PC-3 (cell line): ENCODE data around the gene RGS7. TPM values are rescaled to one million over a fixed set of nuclear protein-coding genes. Genes with fewer than 3 reads are reported as not detected.

ENCODE experiments used
- ATAC-seq: fragments of 200-7000 bp; cut with Tn5 transposase; 2 replicates; pipeline ENCODE4 v1.9.1; 2020; ENCODE audit warnings: mild to moderate bottlenecking, moderate library complexity
- BruUV-seq: library from RNA; stranded (reverse); fragments of 400-500 nt; replicated peaks from 2 replicates; lab custom pipeline; 2021; lab: Mats Ljungman, UMichigan
- CTCF ChIA-PET: fragments of 300-600 bp; sonication (Branson Sonifier 250); formaldehyde crosslinking; loops from one replicate; lab custom pipeline; 2022; ENCODE audit warnings: antibody characterized with exemption; lab: Charles Lee
- POLR2A ChIA-PET: fragments of 300-600 bp; sonication (Branson Sonifier 250); formaldehyde crosslinking; loops from one replicate; lab custom pipeline; 2022; ENCODE audit warnings: antibody characterized with exemption; ENCODE audit not compliant: unreplicated experiment; lab: Charles Lee
- DNase-seq: peaks from one replicate; pipeline ENCODE4 v3.0.0-alpha.2; 2015
- H2AFZ ChIP-seq: fragments of 300-600 bp; sonication (generic); 2 replicates; pipeline ENCODE4 v1.6.0; 2016; ENCODE audit warnings: antibody characterized with exemption, low read length
- H3F3A ChIP-seq: fragments of 300-600 bp; sonication (generic); one replicate; pipeline ENCODE4 v1.6.0; 2017; ENCODE audit warnings: antibody characterized with exemption, low read length, control low read depth, mild to moderate bottlenecking; ENCODE audit not compliant: unreplicated experiment
- H3K27ac ChIP-seq: fragments of 300-600 bp; sonication (generic); 2 replicates; pipeline ENCODE4 v1.5.1; 2016; ENCODE audit warnings: mild to moderate bottlenecking, low read length
- H3K27me3 ChIP-seq: fragments of 300-600 bp; sonication (generic); 2 replicates; pipeline ENCODE4 v1.6.1; 2016; ENCODE audit warnings: low read length, mixed read lengths
- H3K36me3 ChIP-seq: fragments of 300-600 bp; sonication (generic); 2 replicates; pipeline ENCODE4 v1.6.1; 2016; ENCODE audit warnings: low read depth, mixed run types, low read length, mixed read lengths
- H3K4me1 ChIP-seq: fragments of 300-600 bp; sonication (generic); 2 replicates; pipeline ENCODE4 v1.5.1; 2016; ENCODE audit warnings: low read length; ENCODE audit not compliant: insufficient read depth
- H3K4me2 ChIP-seq: fragments of 300-600 bp; sonication (generic); 2 replicates; pipeline ENCODE4 v1.6.0; 2016; ENCODE audit warnings: low read length
- H3K4me3 ChIP-seq: fragments of 300-600 bp; sonication (generic); 2 replicates; pipeline ENCODE4 v1.5.1; 2016; ENCODE audit warnings: mild to moderate bottlenecking, low read length, mixed read lengths
- H3K79me2 ChIP-seq: fragments of 300-600 bp; sonication (generic); 2 replicates; pipeline ENCODE4 v1.6.1; 2017; ENCODE audit warnings: low read length, mixed read lengths
- H3K9ac ChIP-seq: fragments of 300-600 bp; sonication (generic); 2 replicates; pipeline ENCODE4 v1.6.0; 2016; ENCODE audit warnings: mild to moderate bottlenecking, low read length
- H3K9me2 ChIP-seq: fragments of 300-600 bp; sonication (generic); replicated peaks from 2 replicates; pipeline ENCODE4 v1.6.1; 2016; ENCODE audit warnings: mixed run types, low read length, mixed read lengths
- H3K9me3 ChIP-seq: fragments of 300-600 bp; sonication (generic); 2 replicates; pipeline ENCODE4 v1.6.1; 2016; ENCODE audit warnings: low read length, mixed read lengths
- H4K20me1 ChIP-seq: fragments of 300-600 bp; sonication (generic); 2 replicates; pipeline ENCODE4 v1.6.1; 2016; ENCODE audit warnings: low read length, mixed read lengths
- CTCF ChIP-seq: fragments of 300-600 bp; sonication (generic); conservative IDR thresholded peaks from 2 replicates; pipeline ENCODE4 v1.5.1; 2017; ENCODE audit warnings: antibody characterized with exemption, low read depth, mild to moderate bottlenecking, low read length
- EZH2 ChIP-seq: fragments of 300-600 bp; sonication (generic); IDR thresholded peaks from one replicate; pipeline ENCODE4 v1.6.1; 2017; ENCODE audit warnings: antibody characterized with exemption, mild to moderate bottlenecking, low read length; ENCODE audit not compliant: unreplicated experiment
- EZH2phosphoT487 ChIP-seq: fragments of 300-600 bp; sonication (generic); IDR thresholded peaks from 2 replicates; pipeline ENCODE4 v1.6.1; 2018; ENCODE audit warnings: mild to moderate bottlenecking, antibody characterized with exemption, low read length, borderline replicate concordance
- intact Hi-C: fragments of 100-400 bp; cut with micrococcal nuclease; formaldehyde crosslinking; loops from 2 replicates; pipeline ENCODE4 v1.9.0; 2023
- total RNA-seq: library from RNA; depleted of rRNA; stranded (reverse); fragments of >200 nt; gene quantifications from 2 replicates; pipeline ENCODE4 v1.2.3, GENCODE V29; 2014

RGS7 gene
- total RNA-seq, 1 experiment from 2014 or later: 0.15 TPM

GRCh38 chr1:241140670-241141069 lies 216.3 kb downstream of the RGS7 start:
- Histone ChIP-seq H3K36me3 (no peaks in the 10 kb centered on the region), H3F3A (no peaks in the 10 kb centered on the region), H3K4me1 (peaks cover 5% of the 10 kb centered on the region; the same call in 1 of the 2 replicates), H4K20me1 (no peaks in the 10 kb centered on the region), H3K9ac (no peak overlapping the region), H3K9me3 (no peaks in the 10 kb centered on the region), H3K4me3 (no peak overlapping the region), H2AFZ (no peak overlapping the region), H3K27me3 (peaks cover 67% of the 10 kb centered on the region), H3K27ac (no peak overlapping the region), H3K9me2 (no peaks in the 10 kb centered on the region), H3K4me2 (no peak overlapping the region), H3K79me2 (no peaks in the 10 kb centered on the region)
- CTCF ChIA-PET: no interaction called here
- POLR2A ChIA-PET: no interaction called here
- intact Hi-C loops: no loop called here
- ATAC-seq: no peak
- no peak for DNase-seq
- no peak for TF ChIP-seq EZH2phosphoT487
- TF ChIP-seq EZH2: no peak
- TF ChIP-seq CTCF: no peak
- no TSS peak for BruUV-seq

- Histone ChIP-seq H3K27ac (no peak overlapping the region), H3F3A (no peaks in the 10 kb centered on the region), H2AFZ (no peak overlapping the region), H3K9ac (no peak overlapping the region), H3K9me2 (no peaks in the 10 kb centered on the region), H3K4me1 (no peaks in the 10 kb centered on the region), H4K20me1 (no peaks in the 10 kb centered on the region), H3K79me2 (no peaks in the 10 kb centered on the region), H3K4me2 (no peak overlapping the region), H3K4me3 (no peak overlapping the region), H3K27me3 (peaks cover 71% of the 10 kb centered on the region), H3K36me3 (no peaks in the 10 kb centered on the region), H3K9me3 (no peaks in the 10 kb centered on the region)
- no TSS peak for BruUV-seq
- no peak for ATAC-seq
- ChIA-PET CTCF (no interaction called here), POLR2A (no interaction called here)
- no peak for DNase-seq
- no peak for TF ChIP-seq CTCF
- no peak for TF ChIP-seq EZH2
- no peak for TF ChIP-seq EZH2phosphoT487
- intact Hi-C loops: no loop called here
Observed at GRCh38 chr1:241139047-241139446, 218.0 kb downstream of the RGS7 start.

- intact Hi-C loops: no loop called here
- H3K27me3 ChIP-seq: peaks cover 79% of the 10 kb centered on the region
- H3K9me3 ChIP-seq: no peaks in the 10 kb centered on the region
- no TSS peak for BruUV-seq
- ATAC-seq (no peak), DNase-seq (no peak)
- H3K36me3 ChIP-seq: no peaks in the 10 kb centered on the region
- H3F3A ChIP-seq: no peaks in the 10 kb centered on the region
- ChIA-PET POLR2A (no interaction called here), CTCF (no interaction called here)
- no peak overlapping the region for H3K27ac ChIP-seq
- H3K9ac ChIP-seq: no peak overlapping the region
- H3K4me1 ChIP-seq: no peaks in the 10 kb centered on the region
- H3K4me3 ChIP-seq: no peak overlapping the region
- H3K9me2 ChIP-seq: no peaks in the 10 kb centered on the region
- no peak overlapping the region for H2AFZ ChIP-seq
- H4K20me1 ChIP-seq: no peaks in the 10 kb centered on the region
- TF ChIP-seq CTCF: no peak
- TF ChIP-seq EZH2phosphoT487: no peak
- TF ChIP-seq EZH2: no peak
- H3K4me2 ChIP-seq: no peak overlapping the region
- no peaks in the 10 kb centered on the region for H3K79me2 ChIP-seq
Observed at GRCh38 chr1:241138248-241138647, 218.8 kb downstream of the RGS7 start.
